COLO668 (cell line): ENCODE results near the gene PABPN1L.
"Not testable (repeated sequence)": the region's sequence is repeated elsewhere in the genome, so short reads cannot be mapped to it uniquely, and the experiment has no call there.

Experiments used
- DNase-seq: peaks from one replicate; lab custom pipeline; 2025; ENCODE audit not compliant: unreplicated experiment; lab: John Stamatoyannopoulos, UW

The PABPN1L gene

GRCh38 chr16:88901718-88902337 is 35.4 kb upstream of the PABPN1L start:
- DNase-seq: no peak

- DNase-seq: no peak
Observed at GRCh38 chr16:88900662-88901052, 34.2 kb upstream of the PABPN1L start.

GRCh38 chr16:88899901-88900661 is 33.6 kb upstream of the PABPN1L start:
- no peak for DNase-seq

GRCh38 chr16:88897696-88898425 is 31.4 kb upstream of the PABPN1L start:
- DNase-seq: no peak

- no peak for DNase-seq
Observed at GRCh38 chr16:88896238-88897070, 30.0 kb upstream of the PABPN1L start.

GRCh38 chr16:88895335-88895734 is 28.9 kb upstream of the PABPN1L start:
- DNase-seq: no peak

GRCh38 chr16:88894681-88895300 is 28.3 kb upstream of the PABPN1L start:
- no peak for DNase-seq

GRCh38 chr16:88894266-88894665 is 27.8 kb upstream of the PABPN1L start:
- DNase-seq: not testable (repeated sequence)

- DNase-seq: no peak
Observed at GRCh38 chr16:88893127-88893968, 26.9 kb upstream of the PABPN1L start.

- DNase-seq: no peak
Observed at GRCh38 chr16:88892065-88892464, 25.6 kb upstream of the PABPN1L start.

- DNase-seq: no peak
Observed at GRCh38 chr16:88891083-88891482, 24.6 kb upstream of the PABPN1L start.

GRCh38 chr16:88889702-88890352 is 23.4 kb upstream of the PABPN1L start:
- DNase-seq: not testable (repeated sequence)

- peak; percentile 20 for DNase-seq
Observed at GRCh38 chr16:88888461-88889387, 22.3 kb upstream of the PABPN1L start.

- no peak for DNase-seq
Observed at GRCh38 chr16:88888057-88888456, 21.6 kb upstream of the PABPN1L start.

- no peak for DNase-seq
Observed at GRCh38 chr16:88886845-88887521, 20.5 kb upstream of the PABPN1L start.

- DNase-seq: no peak
Observed at GRCh38 chr16:88886420-88886844, 20.0 kb upstream of the PABPN1L start.

GRCh38 chr16:88885693-88886280 is 19.3 kb upstream of the PABPN1L start:
- no peak for DNase-seq
